Activated naive CD4-positive, alpha-beta T cell treated with anti-CD3 and anti-CD28 coated beads, Interleukin-2, amount 50 U/mL, for 16 hours (primary cell): ENCODE data around the gene ADGRA1.

Experiments
- DNase-seq: peaks from one replicate; pipeline ENCODE4 v3.0.0-alpha.2; 2020

The ADGRA1 gene

DNA sequence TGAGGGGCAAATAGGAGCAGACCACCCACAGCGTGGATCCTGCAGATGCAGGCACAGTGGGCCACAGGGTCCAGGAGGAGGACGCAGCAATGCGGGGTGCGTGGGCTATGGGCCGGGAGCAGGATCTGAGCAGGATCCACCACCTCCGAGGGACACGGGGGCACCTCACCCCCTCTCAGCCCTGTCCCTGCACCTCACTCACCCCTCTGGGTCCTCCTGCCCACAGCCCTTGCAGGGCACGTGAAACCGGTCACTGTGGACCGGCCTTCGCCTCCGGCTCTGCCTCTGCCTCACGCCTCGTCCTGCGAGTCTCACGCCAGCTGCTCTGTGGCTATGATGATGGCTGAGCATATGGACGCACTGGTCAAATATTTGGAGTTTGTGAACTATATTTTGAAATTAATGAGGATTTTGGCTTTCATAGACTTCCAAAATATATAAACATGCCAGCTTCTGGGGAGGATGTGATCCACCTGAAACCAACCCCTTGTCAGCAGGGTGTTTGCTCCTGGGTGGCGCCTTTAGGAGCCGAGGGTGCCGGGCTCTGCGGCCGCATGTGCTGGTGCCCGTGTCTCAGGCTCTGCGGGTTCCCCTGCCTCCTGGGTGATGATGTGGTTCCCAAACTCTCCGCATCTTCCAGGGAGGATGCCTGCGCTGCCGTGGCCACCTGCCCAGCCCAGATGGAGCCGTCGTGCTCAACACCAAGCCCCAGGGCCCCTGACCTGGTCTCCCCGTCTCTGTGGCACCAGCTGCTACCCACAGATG, 11.3 kb upstream of the ADGRA1 start:
- DNase-seq, result no peak

DNA sequence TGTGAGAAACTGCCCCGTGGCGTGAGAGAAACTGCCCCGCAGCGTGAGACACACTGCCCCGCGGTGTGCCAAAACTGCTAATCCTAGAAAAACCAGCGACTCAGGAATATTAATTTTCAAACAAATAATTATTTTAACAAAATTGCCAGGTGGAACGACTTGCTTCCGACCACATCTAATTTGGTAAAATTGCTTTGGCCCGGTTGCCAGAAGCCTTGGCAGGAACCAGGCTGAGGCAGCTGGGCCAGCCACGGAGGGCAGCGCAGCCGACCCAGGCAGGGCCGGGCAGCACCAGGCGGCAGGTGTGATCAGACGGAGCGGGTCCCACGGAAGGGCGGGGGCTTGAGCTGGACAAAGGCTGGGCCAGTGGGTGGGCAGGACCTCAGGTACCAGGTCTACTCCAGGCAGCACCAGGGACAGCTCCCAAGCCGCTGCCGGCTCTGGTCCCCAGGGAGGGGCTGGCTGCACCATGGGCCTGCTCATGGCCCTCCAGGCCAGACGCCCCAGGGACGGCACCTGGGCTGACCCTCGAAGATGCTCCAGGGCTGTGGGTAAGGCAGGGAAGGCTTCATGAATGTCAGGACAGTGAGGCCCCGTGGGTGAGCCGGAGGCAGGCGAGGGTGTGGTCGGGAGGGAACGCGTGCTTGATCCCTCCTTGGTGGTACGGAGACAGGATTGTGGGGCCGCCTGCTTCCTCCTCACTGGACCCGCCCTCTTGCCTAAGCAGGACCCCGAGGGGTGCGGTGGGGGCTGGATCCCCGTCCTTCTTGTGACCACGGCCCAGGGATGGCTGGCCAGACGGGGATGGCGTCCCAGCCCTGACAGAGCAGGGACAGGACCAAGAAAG, 7.7 kb upstream of the ADGRA1 start:
- DNase-seq, result no peak

DNA sequence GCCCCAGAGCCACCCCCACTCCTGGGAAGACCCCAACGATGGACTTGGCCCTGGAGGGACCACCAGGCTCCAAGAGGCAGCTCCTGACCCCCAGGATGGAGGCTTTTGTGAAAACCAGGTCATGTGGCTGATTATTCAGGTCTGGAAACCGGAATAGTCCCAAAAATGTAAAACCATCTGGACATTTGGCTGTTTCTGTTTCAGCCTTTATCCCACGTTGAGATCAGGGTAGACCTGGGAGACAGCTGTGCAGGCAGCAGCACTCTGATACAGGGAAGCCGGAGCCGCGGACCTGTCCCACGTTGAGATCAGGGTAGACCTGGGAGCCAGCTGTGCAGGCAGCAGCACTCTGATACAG, 7.1 kb upstream of the ADGRA1 start:
- DNase-seq, result no peak

DNA sequence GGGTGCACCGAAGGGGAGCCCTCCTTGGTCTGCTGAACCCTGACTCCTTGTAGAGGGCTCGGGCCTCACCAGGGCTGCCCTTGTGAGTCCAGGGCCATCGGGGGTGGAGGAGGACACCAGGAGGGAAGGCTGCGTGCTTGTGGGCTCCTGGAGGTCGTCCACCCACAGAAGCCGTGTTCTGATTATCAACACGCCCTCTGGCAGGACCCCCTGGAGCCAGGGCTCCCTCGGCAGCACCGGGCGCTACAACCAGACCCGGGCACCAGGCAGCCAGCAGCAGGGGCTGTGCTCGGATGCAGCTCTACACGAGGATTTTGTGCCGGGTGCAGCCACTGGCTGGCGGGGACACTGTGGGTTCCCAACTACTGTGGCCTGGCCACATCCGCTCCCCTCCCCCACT, 6.1 kb upstream of the ADGRA1 start:
- no peak for DNase-seq

DNA sequence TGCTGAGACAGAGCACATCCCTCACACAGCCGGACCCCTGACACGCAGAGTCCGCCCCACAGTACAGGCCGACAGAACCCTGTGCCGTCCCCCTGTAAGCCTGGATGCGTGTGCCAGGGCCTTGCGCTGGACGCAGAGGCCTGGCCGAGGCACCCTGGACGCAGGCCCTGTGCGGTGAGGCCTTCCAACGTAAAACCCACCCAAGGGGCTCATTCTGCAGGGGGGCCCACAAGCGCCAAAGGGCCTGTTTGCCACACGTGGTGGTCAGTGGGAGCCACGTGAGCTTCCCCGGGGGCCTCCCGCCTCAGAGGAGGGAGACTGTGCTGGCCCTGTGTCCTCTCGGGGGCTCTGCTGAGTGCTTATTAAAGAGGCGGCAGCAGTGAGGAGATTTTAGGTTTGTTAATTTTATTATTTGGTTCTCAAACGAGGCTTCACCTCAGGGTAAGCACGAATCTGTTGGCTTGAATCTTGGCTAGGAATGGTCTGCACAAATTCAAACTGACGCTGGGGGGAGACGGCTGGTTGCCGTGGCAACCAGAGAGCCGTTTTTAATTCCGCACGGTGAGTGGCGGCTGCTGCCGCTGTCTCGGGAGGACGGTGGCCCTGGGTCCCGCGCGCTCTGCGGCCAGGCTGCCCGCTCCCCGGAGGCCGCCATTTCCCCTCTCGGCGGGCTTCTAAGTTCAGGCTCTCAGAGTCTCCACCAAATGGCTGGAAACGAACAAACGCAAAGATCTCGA, 4.9 kb upstream of the ADGRA1 start:
- DNase-seq, result no peak

DNA sequence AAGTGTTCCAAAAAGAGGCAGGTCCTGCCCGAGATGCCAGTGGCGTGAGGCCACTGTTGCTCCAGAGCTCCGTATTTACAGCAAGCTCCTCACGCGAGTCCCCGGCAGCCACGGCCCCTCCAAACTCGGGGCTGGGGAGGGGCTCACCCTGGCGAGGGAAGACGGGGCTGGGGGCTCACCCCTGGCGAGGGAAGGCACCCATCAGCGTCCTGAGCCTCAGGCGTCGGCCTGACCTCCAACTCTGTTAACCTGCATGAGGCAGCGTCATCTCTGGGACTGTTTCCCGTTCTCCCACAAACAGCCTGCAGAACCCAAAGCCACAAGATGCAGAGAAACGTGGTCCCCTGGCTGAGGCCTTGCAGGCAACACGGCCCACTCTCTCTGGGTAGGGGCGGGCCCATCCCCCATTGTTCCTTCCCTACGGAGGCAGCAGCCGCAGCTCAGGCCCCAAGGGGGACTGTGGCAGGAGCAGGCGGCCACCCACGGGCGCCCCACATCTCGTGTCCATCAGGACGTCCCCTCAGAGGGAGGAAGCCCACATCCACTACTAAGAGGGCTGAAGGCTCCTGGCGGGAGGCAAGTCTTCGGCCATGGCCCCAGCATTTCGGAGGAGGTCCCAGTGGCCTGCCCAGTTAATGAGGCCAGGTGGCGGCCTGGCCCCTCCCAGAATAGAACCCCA, 4.2 kb upstream of the ADGRA1 start:
- DNase-seq, result no peak

DNA sequence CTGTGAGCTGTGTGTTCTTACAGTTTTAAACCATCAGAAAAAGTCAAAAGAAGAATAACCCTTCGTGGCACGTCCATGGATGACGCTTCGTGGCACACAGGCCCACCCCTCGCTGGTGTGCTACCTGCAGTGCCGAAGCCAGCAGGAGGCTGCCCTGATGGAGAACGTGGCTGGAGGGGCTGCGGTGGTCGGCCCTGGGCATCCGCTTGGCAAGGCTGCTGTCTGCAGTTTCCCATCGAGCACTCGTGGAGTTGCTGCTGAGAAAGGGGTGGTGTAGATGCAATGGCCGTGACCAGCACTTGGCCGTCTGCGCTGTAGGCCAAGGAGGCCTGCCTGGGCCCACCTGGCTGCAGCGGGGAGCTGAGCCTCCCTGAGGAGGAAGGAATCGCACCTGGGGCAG, 3.2 kb upstream of the ADGRA1 start:
- DNase-seq, result no peak

DNA sequence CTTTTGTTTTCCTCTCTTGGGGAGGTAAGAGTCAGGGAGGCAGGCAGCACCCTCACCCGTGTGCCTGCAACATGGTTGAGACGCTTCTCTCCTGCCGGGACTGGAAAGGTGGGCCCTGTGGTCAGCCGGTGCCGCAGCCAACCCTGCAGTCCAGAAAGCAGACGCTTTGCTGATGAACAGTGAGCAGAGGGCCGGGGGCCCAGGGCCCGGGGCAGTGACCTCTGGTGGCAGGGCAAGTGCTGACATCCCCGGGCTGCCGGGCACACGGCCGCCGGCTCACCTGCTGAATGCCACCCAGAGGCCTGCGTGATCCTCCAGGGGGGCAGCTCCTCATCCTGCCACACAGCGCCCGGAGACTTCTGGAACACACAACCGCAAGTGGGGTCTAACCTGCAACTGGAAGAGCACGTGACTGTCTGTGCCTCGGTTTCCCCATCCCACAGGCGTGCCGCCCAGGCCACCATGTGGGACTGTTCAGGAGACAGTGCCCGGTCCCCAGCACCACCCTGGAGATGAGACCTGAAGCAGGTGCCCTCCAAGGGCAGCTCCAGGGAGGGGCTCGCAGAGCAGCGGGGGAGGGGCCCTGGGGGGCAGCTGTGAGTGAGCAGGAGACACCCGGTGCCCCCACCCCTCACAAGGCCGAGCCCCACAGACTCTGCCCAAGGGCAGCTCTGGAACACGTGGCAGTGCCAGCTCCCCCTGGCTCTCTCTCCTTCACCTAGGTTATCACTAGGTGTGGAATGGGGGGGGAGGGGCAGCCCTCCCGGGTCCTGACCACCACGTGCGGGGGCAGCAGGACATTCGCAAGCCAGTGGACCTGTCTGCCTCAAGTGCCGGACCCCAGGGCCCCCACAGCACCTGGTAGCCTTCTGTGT, 2.2 kb upstream of the ADGRA1 start:
- DNase-seq, result no peak

DNA sequence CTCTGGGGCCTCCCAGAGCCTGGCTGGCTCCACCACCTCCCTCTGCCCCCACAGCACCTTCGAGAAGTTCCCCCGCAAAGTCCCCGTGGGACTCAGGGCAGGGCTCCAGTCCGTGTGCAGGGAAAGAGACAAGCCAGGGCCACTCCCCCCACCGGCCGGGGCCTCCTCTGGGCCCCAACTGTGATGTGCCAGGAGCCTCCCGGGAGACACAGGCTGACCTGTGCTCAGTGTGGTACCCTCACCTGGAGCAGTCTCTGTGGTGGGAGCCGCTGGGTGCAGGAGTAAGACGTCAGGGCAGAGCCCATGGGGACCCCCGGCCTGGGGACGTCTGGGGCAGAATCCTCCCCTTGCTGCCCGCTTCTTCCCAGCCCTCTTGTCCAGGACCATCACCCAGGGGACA, 1.5 kb upstream of the ADGRA1 start:
- no peak for DNase-seq

DNA sequence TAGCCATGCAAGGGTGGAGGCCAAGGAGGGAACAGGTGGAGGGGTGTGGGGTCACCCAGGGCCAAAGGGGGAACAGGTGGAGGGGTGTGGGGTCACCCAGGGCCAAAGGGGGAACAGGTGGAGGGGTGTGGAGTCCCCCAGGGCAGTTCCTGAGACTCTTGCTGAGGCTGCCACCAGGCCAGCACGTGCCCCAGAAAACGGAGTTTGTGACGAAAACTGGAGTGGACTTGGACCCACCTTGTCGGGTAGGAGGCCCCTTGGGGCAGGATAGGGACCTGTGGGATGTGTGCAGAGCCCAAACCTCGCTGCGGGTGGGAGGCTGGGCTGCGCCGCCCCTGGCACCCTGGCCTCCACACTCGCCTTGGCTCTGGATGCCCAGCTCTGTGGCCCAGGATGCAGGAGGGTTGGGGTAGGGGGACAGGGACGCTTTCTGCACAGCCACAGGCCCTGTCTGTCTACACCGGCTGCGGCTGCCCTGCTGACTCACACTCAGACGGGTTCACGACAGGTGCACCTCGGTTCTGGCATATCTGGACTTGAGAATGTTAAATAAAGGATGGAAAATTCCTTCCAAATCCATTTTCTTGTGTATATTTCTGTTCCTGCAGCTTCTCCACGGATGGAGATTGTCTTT, 562 bp upstream of the ADGRA1 start:
- DNase-seq, result no peak

DNA sequence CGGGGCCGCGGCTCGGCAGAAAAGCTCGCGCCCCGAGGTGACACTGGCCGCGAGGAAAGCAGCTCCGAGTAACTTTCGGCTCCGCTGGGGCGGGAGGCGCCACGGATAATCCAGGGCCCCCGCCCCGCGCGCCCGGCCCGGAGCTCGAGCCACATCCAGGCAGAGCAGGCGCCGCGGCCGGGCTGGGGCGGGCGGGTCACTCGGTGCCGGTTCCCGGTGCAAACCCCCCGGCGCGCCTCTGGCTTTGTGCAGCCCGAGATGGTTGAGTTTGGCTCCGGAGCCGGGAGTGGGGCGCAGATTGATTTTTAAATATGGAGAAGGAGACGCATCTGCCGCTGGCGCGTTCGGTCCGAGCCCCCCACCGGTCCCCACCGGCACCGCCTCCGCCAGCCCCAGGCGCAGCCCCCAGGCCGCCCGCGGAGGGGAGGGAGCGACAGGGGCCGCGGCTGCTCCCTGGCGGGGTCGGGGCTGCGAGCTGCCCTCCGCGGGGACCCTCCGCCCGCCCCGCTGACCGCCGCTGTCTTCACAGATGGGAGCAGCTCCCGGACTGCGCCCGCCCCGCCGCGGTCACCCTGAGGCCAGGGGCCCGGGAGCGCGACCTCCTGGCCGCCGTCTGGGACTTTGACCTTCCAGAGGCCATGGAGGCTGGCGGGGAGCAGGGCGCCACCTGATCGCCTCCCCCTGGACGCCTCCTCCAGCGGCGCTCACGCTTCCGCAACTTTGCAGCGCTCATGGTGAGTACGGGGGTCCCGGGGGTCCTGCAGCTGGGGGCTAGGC, 643 bp downstream of the ADGRA1 start:
- DNase-seq, result no peak

DNA sequence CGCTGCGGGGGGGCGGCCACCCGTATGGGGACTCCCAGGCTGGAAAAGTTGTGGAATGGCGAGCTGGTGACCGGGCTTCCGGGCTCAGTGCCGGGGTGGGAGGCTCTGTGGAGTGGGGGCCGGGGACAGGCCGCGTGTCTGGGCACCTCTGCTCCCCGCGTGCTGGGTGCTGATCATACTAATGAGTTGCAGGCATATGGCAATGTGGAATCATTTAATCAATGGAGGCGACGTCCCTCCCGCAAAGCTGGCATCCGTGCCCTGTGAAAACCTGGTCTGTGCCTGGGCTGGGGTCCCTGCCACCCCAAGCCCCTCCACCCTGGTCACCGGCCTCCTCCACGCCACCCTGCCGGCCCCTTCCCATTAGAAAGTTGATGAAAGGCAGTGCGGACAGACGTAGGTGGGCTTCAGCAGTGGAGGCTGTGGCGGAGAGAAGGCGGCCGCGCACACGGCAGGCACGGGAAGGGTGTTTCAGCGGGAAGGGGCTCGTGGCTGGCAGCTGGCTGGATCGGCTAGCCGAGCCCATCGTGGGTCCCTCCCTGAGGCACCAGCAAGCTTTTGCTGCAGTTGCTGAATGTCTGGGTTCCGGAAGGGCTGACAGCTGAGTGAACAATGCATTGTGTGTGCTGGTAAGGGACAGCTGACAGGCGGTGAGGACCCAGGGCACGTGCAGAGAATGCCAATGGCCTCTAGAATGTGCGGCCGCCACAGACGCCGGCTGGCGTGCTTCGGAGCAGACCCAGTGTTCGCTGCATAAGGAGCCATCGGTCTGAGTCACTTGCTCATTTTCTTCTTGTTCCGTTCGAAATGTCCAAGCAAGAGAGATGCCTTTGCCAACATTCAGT, 1.5 kb downstream of the ADGRA1 start:
- no peak for DNase-seq

DNA sequence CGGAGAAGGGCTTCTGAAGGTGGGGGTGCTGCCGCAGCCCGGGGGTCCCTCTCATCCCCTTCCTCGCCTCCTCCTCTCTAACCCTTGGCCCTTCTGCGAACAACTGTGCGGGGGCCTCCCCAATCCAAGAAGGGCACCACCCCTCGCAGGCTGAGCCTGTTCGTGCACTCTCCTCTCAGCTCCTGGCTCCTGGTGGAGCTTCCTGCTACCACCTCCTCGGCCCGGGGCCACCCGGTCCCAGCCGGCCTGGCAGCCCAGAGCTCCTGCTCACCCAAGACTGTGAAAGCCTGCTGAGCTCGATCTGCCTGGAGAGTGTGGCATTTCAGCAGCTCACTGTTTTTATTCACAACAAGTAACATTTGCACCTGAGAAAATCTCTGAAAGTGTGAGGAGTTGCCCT, 2.4 kb downstream of the ADGRA1 start:
- no peak for DNase-seq

DNA sequence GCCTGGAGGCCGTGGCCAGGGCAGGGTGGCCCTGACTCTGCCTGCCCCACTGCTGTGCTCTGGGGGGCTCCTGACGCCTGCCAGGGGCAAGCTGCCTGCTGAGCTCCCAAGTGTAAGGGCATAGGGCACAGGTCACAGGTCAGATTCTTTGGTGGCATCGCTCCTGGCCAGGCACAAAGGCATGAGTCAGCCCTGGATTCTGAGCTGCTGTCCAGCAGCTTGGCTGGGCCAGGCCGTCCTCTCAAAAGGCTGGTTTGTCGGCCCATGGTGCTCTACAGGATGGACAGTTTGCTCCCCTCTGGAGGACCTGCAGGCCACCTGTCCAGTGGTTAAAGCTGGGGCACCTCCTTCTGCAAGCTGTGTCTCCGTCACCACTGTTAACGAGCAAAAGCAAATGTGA, 2.9 kb downstream of the ADGRA1 start:
- no peak for DNase-seq

DNA sequence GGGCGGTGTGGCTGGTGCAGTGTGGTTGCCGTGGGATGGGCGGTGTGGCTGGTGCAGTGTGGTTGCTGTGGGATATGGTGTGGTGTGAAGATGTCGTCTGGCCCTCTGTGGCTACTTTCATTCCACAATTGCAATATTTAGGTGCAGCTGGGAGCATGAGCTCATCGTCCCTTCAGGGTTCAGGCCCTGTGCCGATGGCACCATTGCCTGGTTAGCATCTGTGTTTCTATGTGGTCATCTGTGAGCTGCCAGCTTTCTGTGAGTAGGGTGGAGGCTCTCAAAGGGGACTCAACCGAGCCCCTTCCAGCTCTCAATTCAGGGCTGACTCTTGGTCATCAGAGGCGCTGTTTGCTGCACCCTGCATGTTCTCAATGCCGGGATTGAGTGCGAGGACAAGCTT, 3.6 kb downstream of the ADGRA1 start:
- DNase-seq, result no peak

DNA sequence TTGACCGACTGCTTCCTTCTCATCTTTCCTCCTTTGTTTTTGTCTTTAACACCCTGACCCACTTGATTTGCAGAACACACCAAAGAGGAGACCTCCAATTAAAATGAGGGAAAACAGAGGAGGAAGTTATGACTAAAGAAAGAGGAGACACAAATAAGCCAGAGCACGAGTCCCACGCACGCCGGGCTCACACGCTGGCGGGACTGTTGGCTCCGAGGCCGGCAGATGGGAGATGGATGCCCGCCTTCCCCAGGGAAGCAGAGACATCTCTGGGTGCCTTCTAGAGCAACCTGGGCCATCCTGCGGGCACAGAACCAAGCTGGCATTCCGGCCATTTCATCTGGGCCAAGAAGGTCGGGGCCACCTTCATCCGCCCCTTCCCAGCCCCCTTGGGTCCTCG, 5.6 kb downstream of the ADGRA1 start:
- DNase-seq, result no peak

DNA sequence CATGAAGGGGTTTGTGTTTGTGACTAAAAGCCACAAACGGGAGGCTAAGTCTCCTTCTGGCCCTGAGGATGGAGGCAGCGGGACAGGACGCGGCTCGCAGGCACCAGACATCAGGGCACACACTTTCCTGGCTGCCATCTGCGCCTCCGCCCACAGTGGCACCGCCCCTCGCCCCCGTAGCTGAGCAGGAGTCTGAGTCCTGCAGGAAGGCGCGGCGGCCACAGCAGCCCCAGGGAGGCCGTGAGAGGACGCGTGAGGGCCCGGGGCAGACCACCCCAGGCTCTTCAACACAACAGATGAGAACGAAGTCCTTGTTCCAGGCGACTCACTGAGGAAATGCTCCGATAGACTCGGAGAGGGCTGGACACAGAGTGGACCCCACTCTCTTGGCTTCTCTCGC, 6.6 kb downstream of the ADGRA1 start:
- DNase-seq, result no peak

DNA sequence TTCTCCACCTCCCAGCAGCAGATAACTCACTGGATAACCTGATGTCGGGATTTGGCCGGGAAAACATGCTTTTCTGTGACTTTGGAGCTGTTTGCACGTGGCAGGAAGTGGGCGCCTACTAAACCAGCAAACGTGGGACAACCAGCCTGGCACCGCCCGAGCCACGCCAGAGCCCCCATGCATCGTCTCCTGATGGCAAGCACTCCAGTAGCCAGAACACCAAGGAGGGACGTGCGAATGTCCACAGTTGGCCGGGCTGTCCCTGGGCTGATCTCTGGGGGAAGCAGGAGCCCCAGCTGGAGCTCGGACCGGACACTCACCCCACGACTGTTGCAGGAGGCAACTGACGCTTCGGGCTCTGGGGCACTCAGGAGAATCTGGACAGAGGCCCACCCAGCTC, 7.1 kb downstream of the ADGRA1 start:
- DNase-seq, result no peak

DNA sequence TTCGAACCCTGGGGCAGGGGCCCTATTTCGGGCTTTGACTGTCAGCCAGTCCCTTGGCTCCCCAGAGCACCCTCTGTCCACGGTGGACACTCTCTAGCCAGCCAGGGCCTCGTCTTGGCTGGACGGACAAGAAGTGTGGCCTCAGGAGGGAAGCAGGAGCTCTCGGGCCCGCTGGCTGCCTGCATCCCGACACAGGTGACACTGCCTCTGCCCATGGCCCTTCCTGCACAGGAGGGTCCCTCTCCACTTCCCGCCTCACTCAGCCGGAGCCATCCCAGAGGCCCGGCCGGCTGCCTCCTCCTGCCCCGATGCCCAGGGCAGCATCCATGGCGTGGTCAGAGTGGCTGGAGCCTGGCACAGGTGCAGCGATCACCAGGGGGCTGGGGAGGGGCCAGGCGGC, 7.9 kb downstream of the ADGRA1 start:
- no peak for DNase-seq
